Esophagus squamous epithelium (tissue), 4 donors: ENCODE measurements around the gene TEX52.

Experiments used
- POLR2A ChIP-seq, 4 donors: fragments of 450-650 bp; IDR thresholded peaks; one replicate each; pipeline ENCODE4 v1.6.1; 2017; ENCODE audit warnings: antibody characterized with exemption in 4 of 4, mild to moderate bottlenecking in 4 of 4, moderate library complexity in 3 of 4
- TF ChIP-seq, protein P1 (sequence below), 6 experiments: fragments of 450-650 bp in 4 of 6; fragments of 200-600 bp in 2 of 6; sonication (generic) in 2 of 6; IDR thresholded peaks; one replicate each; pipeline ENCODE4 v1.5.1; 2016 to 2019; ENCODE audit warnings: antibody characterized with exemption in 6 of 6, mild to moderate bottlenecking in 4 of 6, moderate library complexity in 4 of 6

DNA sequence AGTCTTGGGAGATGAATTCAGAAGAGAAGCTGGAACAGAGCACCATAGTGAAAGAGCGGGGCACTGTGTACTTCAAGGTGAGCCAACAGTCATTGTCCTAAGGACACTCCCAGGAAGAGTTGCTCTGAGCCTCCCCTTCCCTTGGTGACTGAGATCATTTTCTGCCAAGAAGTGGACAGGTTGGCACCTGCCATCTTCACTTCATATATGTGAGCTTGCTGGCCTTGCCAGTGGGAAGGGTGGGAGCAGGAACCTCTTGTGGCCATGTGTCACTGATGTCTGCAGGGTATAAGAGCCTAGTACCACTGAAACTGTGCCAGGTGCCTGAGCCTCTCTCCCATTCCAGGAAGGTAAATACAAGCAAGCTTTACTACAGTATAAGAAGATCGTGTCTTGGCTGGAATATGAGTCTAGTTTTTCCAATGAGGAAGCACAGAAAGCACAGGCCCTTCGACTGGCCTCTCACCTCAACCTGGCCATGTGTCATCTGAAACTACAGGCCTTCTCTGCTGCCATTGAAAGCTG, 56.7 kb downstream of the TEX52 start:
- TF ChIP-seq, protein P1, sequence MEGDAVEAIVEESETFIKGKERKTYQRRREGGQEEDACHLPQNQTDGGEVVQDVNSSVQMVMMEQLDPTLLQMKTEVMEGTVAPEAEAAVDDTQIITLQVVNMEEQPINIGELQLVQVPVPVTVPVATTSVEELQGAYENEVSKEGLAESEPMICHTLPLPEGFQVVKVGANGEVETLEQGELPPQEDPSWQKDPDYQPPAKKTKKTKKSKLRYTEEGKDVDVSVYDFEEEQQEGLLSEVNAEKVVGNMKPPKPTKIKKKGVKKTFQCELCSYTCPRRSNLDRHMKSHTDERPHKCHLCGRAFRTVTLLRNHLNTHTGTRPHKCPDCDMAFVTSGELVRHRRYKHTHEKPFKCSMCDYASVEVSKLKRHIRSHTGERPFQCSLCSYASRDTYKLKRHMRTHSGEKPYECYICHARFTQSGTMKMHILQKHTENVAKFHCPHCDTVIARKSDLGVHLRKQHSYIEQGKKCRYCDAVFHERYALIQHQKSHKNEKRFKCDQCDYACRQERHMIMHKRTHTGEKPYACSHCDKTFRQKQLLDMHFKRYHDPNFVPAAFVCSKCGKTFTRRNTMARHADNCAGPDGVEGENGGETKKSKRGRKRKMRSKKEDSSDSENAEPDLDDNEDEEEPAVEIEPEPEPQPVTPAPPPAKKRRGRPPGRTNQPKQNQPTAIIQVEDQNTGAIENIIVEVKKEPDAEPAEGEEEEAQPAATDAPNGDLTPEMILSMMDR (IDR thresholded peaks at IDR 0.05), result no peak
- TF ChIP-seq POLR2A (IDR thresholded peaks at IDR 0.05), result no peak
